ENCODE results near the gene CTNND2. TPM values are rescaled to one million over a fixed set of nuclear protein-coding genes. Genes with fewer than 3 reads are reported as not detected.

CTNND2 gene
- total RNA-seq, 4 donors from 2014 or later, result 1.3 to 2.5 (median 2.1) TPM

GRCh38 chr5:11361768-11362167 lies 542.5 kb downstream of the CTNND2 start:
- no peak for TF ChIP-seq POLR2AphosphoS5 (IDR thresholded peaks at IDR 0.05)
- TF ChIP-seq, protein P1, sequence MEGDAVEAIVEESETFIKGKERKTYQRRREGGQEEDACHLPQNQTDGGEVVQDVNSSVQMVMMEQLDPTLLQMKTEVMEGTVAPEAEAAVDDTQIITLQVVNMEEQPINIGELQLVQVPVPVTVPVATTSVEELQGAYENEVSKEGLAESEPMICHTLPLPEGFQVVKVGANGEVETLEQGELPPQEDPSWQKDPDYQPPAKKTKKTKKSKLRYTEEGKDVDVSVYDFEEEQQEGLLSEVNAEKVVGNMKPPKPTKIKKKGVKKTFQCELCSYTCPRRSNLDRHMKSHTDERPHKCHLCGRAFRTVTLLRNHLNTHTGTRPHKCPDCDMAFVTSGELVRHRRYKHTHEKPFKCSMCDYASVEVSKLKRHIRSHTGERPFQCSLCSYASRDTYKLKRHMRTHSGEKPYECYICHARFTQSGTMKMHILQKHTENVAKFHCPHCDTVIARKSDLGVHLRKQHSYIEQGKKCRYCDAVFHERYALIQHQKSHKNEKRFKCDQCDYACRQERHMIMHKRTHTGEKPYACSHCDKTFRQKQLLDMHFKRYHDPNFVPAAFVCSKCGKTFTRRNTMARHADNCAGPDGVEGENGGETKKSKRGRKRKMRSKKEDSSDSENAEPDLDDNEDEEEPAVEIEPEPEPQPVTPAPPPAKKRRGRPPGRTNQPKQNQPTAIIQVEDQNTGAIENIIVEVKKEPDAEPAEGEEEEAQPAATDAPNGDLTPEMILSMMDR (IDR thresholded peaks at IDR 0.05), result no peak
- TF ChIP-seq POLR2A (IDR thresholded peaks at IDR 0.05; ENCODE audit: low read depth), result no peak
- TF ChIP-seq EP300 (IDR thresholded peaks at IDR 0.05), result no peak
- Histone ChIP-seq H3K4me3 (no peak overlapping the region), H3K4me1 (no peaks in the 10 kb centered on the region), H3K27me3 (peaks cover 0 to 6% (median 0%) of the 10 kb centered on the region in 4 donors), H3K9me3 (no peaks in the 10 kb centered on the region), H3K27ac (replicated peaks in 1 of 4) (no peak overlapping the region), H3K36me3 (no peaks in the 10 kb centered on the region)
- WGBS, result 83% methylated on average over 4 of the region's 4 CpGs
- DNase-seq (ENCODE audit: extremely low spot score), result no peak
- intact Hi-C loops (cut with DNase I), result no loop called here

DNA sequence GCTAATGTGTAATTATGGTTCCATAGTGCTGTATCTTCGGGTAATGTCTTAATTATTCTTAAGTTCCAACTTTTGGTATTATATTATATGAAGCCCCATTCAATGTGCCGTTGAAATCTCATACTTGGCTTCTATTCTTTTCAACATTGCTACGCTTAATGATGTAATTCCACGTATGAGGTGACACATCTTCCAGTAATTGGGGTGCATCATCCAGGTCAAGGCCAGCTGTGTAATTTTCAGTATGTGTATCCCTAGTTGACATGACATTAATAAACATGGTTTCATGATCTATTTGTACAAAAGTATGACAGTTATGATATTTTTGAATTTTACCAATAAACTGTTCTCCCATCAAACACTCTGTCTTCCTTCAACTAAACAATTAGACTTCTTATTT lies 546.3 kb downstream of the CTNND2 start:
- intact Hi-C loops (cut with DNase I), result no loop called here
- H3K4me3 ChIP-seq, result no peak overlapping the region
- no peak for TF ChIP-seq EP300 (IDR thresholded peaks at IDR 0.05)
- TF ChIP-seq, protein P1 (IDR thresholded peaks at IDR 0.05), result no peak
- TF ChIP-seq POLR2A (IDR thresholded peaks at IDR 0.05; ENCODE audit: low read depth), result no peak
- no peak for TF ChIP-seq POLR2AphosphoS5 (IDR thresholded peaks at IDR 0.05)
- no peaks in the 10 kb centered on the region for H3K27me3 ChIP-seq
- H3K36me3 ChIP-seq, result no peaks in the 10 kb centered on the region
- H3K4me1 ChIP-seq, result no peaks in the 10 kb centered on the region
- no peak overlapping the region for H3K27ac ChIP-seq (replicated peaks in 1 of 4)
- H3K9me3 ChIP-seq, result peaks cover 0 to 5% (median 0%) of the 10 kb centered on the region in 4 donors
- DNase-seq (ENCODE audit: extremely low spot score), result no peak
- 57% methylated on average over 4 of the region's 4 CpGs for WGBS

DNA sequence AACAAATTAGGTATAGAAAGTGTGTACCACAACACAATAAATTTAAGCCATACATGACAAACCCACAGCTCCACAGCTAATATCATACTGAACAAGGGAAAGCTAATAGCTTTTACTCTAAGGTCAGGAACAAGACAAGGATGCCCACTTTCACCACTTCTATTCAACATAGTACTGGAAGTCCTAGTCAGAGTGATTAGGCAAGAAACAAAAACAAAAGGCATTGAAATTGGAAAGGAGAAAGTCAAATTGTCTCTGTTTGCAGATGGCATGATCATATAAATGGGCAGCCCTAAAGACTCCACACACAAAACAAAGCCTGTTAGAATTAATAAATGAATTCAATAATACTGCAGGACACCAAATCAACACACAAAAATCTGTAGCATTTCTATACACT lies 548.8 kb downstream of the CTNND2 start:
- no peaks in the 10 kb centered on the region for H3K36me3 ChIP-seq
- H3K27me3 ChIP-seq, result no peaks in the 10 kb centered on the region
- TF ChIP-seq, protein P1 (IDR thresholded peaks at IDR 0.05), result no peak
- no peak for TF ChIP-seq EP300 (IDR thresholded peaks at IDR 0.05)
- no peak for TF ChIP-seq POLR2A (IDR thresholded peaks at IDR 0.05; ENCODE audit: low read depth)
- no peak for TF ChIP-seq POLR2AphosphoS5 (IDR thresholded peaks at IDR 0.05)
- no peaks in the 10 kb centered on the region for H3K4me1 ChIP-seq
- H3K9me3 ChIP-seq, result peaks cover 0 to 5% (median 0%) of the 10 kb centered on the region in 4 donors
- no peak overlapping the region for H3K4me3 ChIP-seq
- H3K27ac ChIP-seq (replicated peaks in 1 of 4), result no peak overlapping the region
- intact Hi-C loops (cut with DNase I), result no loop called here
- DNase-seq (ENCODE audit: extremely low spot score), result no peak

DNA sequence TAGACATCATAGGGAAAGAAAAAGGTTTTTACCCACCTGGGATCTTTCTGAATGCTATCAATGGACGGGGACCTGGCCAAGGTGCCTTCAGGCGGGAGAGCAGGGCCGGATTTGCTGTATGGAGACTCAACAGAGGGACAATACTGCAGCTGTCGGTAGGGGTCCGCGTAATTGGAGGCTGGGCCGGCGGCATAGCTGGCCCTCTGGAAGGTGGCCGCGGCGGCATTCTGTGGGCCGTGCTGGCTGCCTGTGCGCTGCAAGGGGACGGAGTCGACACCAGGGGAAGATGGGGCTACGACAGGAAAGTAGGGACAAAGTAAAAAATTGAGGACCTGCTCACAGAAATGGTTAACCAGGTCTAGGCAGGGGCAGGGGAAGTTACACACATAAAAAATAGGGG lies 557.9 kb downstream of the CTNND2 start:
- Histone ChIP-seq H3K27me3 (no peaks in the 10 kb centered on the region), H3K4me3 (no peak overlapping the region), H3K9me3 (no peaks in the 10 kb centered on the region), H3K36me3 (no peaks in the 10 kb centered on the region), H3K27ac (replicated peaks in 1 of 4) (no peak overlapping the region), H3K4me1 (no peaks in the 10 kb centered on the region)
- DNase-seq (ENCODE audit: extremely low spot score), result no peak
- TF ChIP-seq, protein P1 (IDR thresholded peaks at IDR 0.05), result no peak
- TF ChIP-seq POLR2AphosphoS5 (IDR thresholded peaks at IDR 0.05), result no peak
- 60% methylated on average over 16 of the region's 16 CpGs for WGBS
- intact Hi-C loops (cut with DNase I), result no loop called here

Data from esophagus muscularis mucosa (tissue), 4 donors.